Thoracic aorta (tissue), 2 donors: ENCODE data around the gene SHH. TPM values are rescaled to one million over a fixed set of nuclear protein-coding genes. Genes with fewer than 3 reads are reported as not detected.

Experiments used
- ATAC-seq: fragments of 150-250 bp; one replicate; pipeline ENCODE4 v1.8.0; 2017; ENCODE audit warnings: low read depth; ENCODE audit not compliant: insufficient number of reproducible peaks, low FRiP score
- DNase-seq: peaks from one replicate; pipeline ENCODE4 v3.0.0-alpha.2; 2020; ENCODE audit warnings: low spot score
- H3K27ac ChIP-seq, 2 donors: fragments of 200-600 bp; sonication (generic); 1 replicate in 1 of 2; 2 replicates in 1 of 2; pipeline ENCODE4 v1.5.1; 2016; ENCODE audit warnings: mild to moderate bottlenecking in 2 of 2, moderate library complexity in 2 of 2
- H3K27me3 ChIP-seq: fragments of 200-600 bp; sonication (generic); replicated peaks from 2 replicates; pipeline ENCODE4 v1.6.0; 2016; ENCODE audit warnings: mild to moderate bottlenecking; ENCODE audit not compliant: insufficient read depth
- H3K36me3 ChIP-seq: fragments of 200-600 bp; sonication (generic); one replicate; pipeline ENCODE4 v1.5.1; 2016
- H3K4me1 ChIP-seq, 2 donors: fragments of 200-600 bp; sonication (generic); 1 replicate in 1 of 2; 2 replicates in 1 of 2; pipeline versions ENCODE4 v1.5.1 to v1.6.0; 2016; ENCODE audit warnings: low read depth in 2 of 2, mild to moderate bottlenecking in 1 of 2; ENCODE audit not compliant: control insufficient read depth in 1 of 2
- H3K4me3 ChIP-seq: fragments of 200-600 bp; sonication (generic); 2 replicates; pipeline ENCODE4 v1.5.1; 2016; ENCODE audit warnings: mild to moderate bottlenecking
- H3K9me3 ChIP-seq: fragments of 200-600 bp; sonication (generic); 2 replicates; pipeline ENCODE4 v1.5.1; 2016
- CTCF ChIP-seq: fragments of 200-600 bp; sonication (generic); IDR thresholded peaks from one replicate; pipeline ENCODE4 v1.5.1; 2019; ENCODE audit warnings: antibody characterized with exemption
- total RNA-seq, 2 donors: library from RNA; depleted of rRNA; stranded (reverse); fragments of >200 nt; gene quantifications; one replicate each; pipeline versions ENCODE4 v1.1.0 to v1.2.3, GENCODE V29; 2016

Gene SHH
- total RNA-seq, 2 donors from 2014 or later: 0.28 TPM; not detected in 1

GRCh38 chr7:155753446-155753965 lies 58.8 kb downstream of the SHH start:
- Histone ChIP-seq H3K4me3 (no peak overlapping the region), H3K9me3 (no peaks in the 10 kb centered on the region), H3K27ac (no peak overlapping the region), H3K27me3 (no peaks in the 10 kb centered on the region), H3K36me3 (no peaks in the 10 kb centered on the region), H3K4me1 (peaks cover 14 to 32% of the 10 kb centered on the region in 2 donors)
- no peak for TF ChIP-seq CTCF
- DNase-seq (no peak), ATAC-seq (no peak)

GRCh38 chr7:155752756-155753445 lies 59.4 kb downstream of the SHH start:
- Histone ChIP-seq H3K4me1 (peaks cover 14 to 32% of the 10 kb centered on the region in 2 donors), H3K9me3 (no peaks in the 10 kb centered on the region), H3K36me3 (no peaks in the 10 kb centered on the region), H3K4me3 (no peak overlapping the region), H3K27ac (no peak overlapping the region), H3K27me3 (no peaks in the 10 kb centered on the region)
- TF ChIP-seq CTCF: no peak
- ATAC-seq (no peak), DNase-seq (no peak)

- H3K27me3 ChIP-seq: no peaks in the 10 kb centered on the region
- no peak for TF ChIP-seq CTCF
- H3K4me1 ChIP-seq: peaks cover 14 to 32% of the 10 kb centered on the region in 2 donors
- no peak for DNase-seq
- H3K4me3 ChIP-seq: no peak overlapping the region
- ATAC-seq: no peak
- no peak overlapping the region for H3K27ac ChIP-seq
- no peaks in the 10 kb centered on the region for H3K9me3 ChIP-seq
- peaks cover 4% of the 10 kb centered on the region for H3K36me3 ChIP-seq
Measured at GRCh38 chr7:155751409-155751808, 60.9 kb downstream of the SHH start.

GRCh38 chr7:155750255-155751125 lies 61.8 kb downstream of the SHH start:
- H3K4me3 ChIP-seq: no peak overlapping the region
- no peak for TF ChIP-seq CTCF
- H3K27ac ChIP-seq: no peak overlapping the region
- peaks cover 14 to 32% of the 10 kb centered on the region in 2 donors for H3K4me1 ChIP-seq
- ATAC-seq: no peak
- DNase-seq: no peak
- H3K9me3 ChIP-seq: no peaks in the 10 kb centered on the region
- no peaks in the 10 kb centered on the region for H3K27me3 ChIP-seq
- H3K36me3 ChIP-seq: peaks cover 13% of the 10 kb centered on the region

Other genes with a start within 250 kb of the SHH start
- 10 to 100 TPM; 64.6 to 80.3 TPM for gene RBM33, start 167.8 kb downstream of the SHH start, total RNA-seq